Smooth muscle cell of bladder (primary cell): ENCODE measurements around the gene ITM2A. TPM values are rescaled to one million over a fixed set of nuclear protein-coding genes. Genes with fewer than 3 reads are reported as not detected.

Experiments
- total RNA-seq: library from RNA; depleted of rRNA; stranded (reverse); fragments of >200 nt; gene quantifications from 2 replicates; pipeline ENCODE4 v1.2.3, GENCODE V29; 2014

Gene ITM2A
- 0.14 and 0.28 TPM in 2 replicates for total RNA-seq

DNA sequence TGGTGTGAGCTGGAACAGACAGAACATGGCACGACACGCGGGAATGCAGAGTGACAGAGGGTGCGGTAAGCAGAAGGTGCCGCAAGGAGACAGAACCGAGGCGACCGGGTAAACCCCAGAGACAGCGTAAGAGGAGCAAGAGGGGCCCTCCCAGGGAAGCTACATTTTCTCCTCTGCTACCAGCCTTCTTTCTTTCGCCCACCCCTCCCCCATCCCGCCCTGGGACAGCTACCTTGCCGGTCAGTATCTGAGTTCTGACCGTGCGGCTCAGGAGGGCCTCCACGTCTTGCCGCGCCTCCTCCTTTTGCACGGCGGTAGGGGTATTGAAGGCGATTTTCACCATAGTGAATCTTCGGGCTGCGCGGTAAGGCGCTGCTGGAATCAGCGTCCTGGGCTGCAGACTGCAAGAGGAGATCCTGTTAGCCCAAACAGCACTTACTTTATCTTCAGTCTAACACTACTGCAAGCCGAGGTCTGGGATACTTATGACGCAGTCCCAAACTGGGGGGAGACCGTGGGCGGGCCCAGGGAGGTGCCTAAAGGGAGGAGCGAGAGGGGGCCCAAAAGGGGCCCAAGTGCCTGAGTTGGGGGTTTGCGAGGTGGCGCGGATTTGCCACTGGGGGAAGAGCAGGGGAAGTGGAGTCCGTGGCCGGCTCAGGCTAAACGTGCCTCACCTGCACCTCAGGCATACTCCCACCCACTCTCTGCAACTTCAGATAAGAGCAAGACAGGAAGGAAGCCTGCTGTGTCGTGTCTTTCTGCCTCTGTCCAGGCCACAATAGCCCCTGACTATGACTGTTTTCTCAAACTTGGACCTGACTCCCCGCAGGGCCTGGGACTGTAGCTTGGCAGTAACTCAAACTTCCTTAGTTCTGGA is at the start of gene ITM2A:
Gene ITM2A (minus strand): TSS at position 462 of the 877 bp plus-strand sequence. CDS start 119 bp downstream, at position 343.

Other genes starting within 250 kb of the ITM2A start
- gene GPR174, start 222.6 kb downstream of the ITM2A start, total RNA-seq = not detected in 2 replicates